Endothelial cell (in vitro differentiated cells): ENCODE data around the gene OR10T2. TPM values are rescaled to one million over a fixed set of nuclear protein-coding genes. Genes with fewer than 3 reads are reported as not detected.

Experiments used
- DNase-seq: peaks from one replicate; pipeline ENCODE4 v3.0.0; 2021; ENCODE audit warnings: low spot score
- H3K27ac Mint-ChIP-seq: one replicate; pipeline ENCODE4 v1.8.0; 2021; ENCODE audit warnings: mixed read lengths, inconsistent platforms; ENCODE audit not compliant: unreplicated experiment
- H3K27me3 Mint-ChIP-seq: one replicate; pipeline ENCODE4 v1.8.0; 2021; ENCODE audit warnings: mild to moderate bottlenecking, moderate library complexity, mixed read lengths, inconsistent platforms; ENCODE audit not compliant: unreplicated experiment
- H3K36me3 Mint-ChIP-seq: one replicate; pipeline ENCODE4 v1.8.0; 2021; ENCODE audit warnings: mild to moderate bottlenecking, low read depth, mixed read lengths, inconsistent platforms; ENCODE audit not compliant: unreplicated experiment
- H3K4me1 Mint-ChIP-seq: one replicate; pipeline ENCODE4 v1.8.0; 2021; ENCODE audit warnings: mild to moderate bottlenecking, mixed read lengths, inconsistent platforms; ENCODE audit not compliant: unreplicated experiment
- H3K4me3 Mint-ChIP-seq: one replicate; pipeline ENCODE4 v1.8.0; 2021; ENCODE audit warnings: mild to moderate bottlenecking, mixed read lengths, inconsistent platforms; ENCODE audit not compliant: unreplicated experiment
- H3K9me3 Mint-ChIP-seq: one replicate; pipeline ENCODE4 v1.8.0; 2021; ENCODE audit warnings: mixed read lengths, inconsistent platforms; ENCODE audit not compliant: unreplicated experiment
- total RNA-seq: library from RNA; stranded (reverse); fragmentation: NEBNext Ultra II Directional; extraction: Animal tissue kit (Norgen Biotek cat#: 25700); gene quantifications from one replicate; pipeline ENCODE4 v1.2.1, GENCODE V29; 2021; ENCODE audit not compliant: unreplicated experiment
- TF ChIP-seq, protein P1 (sequence below): fragments of 200-600 bp; sonication (generic); IDR thresholded peaks from one replicate; pipeline ENCODE4 v1.5.0; 2021; ENCODE audit warnings: antibody characterized with exemption; ENCODE audit not compliant: unreplicated experiment

Gene OR10T2
- total RNA-seq, 1 donor from 2014 or later = not detected

DNA sequence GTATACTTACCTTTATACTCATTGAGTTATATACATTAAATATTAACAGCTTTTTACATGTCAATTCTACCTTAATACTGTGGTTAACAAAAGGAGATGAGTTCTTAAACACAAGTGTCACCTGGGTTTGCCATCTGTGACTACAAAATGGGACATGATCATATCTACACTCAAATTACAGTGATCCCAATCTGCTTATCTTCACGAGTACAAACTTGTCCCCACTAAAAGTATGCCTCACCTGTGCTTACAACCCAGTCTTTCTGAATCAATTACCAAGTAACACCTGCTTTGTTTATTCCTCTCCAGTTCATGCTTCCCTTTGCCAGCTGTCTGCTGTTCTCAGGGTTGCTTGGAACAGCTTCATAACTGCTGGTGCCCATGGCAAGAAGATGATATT is 36.8 kb downstream of the OR10T2 start:
- H3K27ac Mint-ChIP-seq = no peak overlapping the region
- H3K4me1 Mint-ChIP-seq = peaks cover 3% of the 10 kb centered on the region
- no peaks in the 10 kb centered on the region for H3K36me3 Mint-ChIP-seq
- H3K9me3 Mint-ChIP-seq = no peaks in the 10 kb centered on the region
- TF ChIP-seq, protein P1, sequence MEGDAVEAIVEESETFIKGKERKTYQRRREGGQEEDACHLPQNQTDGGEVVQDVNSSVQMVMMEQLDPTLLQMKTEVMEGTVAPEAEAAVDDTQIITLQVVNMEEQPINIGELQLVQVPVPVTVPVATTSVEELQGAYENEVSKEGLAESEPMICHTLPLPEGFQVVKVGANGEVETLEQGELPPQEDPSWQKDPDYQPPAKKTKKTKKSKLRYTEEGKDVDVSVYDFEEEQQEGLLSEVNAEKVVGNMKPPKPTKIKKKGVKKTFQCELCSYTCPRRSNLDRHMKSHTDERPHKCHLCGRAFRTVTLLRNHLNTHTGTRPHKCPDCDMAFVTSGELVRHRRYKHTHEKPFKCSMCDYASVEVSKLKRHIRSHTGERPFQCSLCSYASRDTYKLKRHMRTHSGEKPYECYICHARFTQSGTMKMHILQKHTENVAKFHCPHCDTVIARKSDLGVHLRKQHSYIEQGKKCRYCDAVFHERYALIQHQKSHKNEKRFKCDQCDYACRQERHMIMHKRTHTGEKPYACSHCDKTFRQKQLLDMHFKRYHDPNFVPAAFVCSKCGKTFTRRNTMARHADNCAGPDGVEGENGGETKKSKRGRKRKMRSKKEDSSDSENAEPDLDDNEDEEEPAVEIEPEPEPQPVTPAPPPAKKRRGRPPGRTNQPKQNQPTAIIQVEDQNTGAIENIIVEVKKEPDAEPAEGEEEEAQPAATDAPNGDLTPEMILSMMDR = no peak
- H3K4me3 Mint-ChIP-seq = no peak overlapping the region
- DNase-seq = no peak
- H3K27me3 Mint-ChIP-seq = no peaks in the 10 kb centered on the region

DNA sequence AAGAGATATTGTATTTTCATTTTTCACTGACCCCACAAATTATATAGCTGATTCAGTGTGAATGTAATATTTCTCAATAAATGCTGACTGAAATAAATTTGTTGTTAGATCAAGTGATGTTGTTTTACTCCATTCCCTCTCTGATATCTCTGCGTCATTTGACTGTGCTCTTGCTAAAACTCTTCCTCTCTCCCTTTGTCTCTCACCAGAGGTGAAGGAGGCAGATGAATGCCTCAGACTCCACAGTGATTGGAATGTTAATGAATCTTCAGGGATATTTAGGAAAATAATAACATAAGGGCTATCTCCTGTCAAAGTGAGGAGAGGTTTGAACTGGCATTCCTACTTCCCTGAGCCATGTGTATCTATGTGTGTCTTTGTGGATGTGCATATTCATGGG is 41.8 kb downstream of the OR10T2 start:
- H3K27me3 Mint-ChIP-seq = no peaks in the 10 kb centered on the region
- no peaks in the 10 kb centered on the region for H3K9me3 Mint-ChIP-seq
- TF ChIP-seq, protein P1 = no peak
- H3K4me1 Mint-ChIP-seq = peaks cover 10% of the 10 kb centered on the region
- DNase-seq = no peak
- H3K27ac Mint-ChIP-seq = no peak overlapping the region
- H3K36me3 Mint-ChIP-seq = no peaks in the 10 kb centered on the region
- H3K4me3 Mint-ChIP-seq = no peak overlapping the region

DNA sequence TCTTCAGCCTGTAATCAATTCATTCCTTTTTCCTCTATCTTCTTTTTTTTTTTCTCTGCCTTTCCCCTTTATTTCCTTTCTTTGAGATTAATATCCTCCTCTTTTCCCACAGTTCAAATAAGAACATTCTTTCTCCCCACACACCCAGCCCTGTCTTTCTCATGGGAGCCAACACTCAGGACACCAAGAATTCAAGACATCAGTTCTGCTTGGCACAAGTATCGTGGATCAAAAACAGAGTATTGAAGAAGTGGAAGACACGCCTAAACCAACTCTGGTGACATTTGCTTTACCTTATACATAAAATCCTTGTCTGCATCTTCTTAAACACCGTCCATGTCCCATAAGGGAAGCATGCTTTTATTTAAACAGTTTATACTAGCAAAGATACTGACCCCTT is 42.6 kb downstream of the OR10T2 start:
- no peak overlapping the region for H3K4me3 Mint-ChIP-seq
- no peak overlapping the region for H3K27ac Mint-ChIP-seq
- TF ChIP-seq, protein P1 = no peak

DNA sequence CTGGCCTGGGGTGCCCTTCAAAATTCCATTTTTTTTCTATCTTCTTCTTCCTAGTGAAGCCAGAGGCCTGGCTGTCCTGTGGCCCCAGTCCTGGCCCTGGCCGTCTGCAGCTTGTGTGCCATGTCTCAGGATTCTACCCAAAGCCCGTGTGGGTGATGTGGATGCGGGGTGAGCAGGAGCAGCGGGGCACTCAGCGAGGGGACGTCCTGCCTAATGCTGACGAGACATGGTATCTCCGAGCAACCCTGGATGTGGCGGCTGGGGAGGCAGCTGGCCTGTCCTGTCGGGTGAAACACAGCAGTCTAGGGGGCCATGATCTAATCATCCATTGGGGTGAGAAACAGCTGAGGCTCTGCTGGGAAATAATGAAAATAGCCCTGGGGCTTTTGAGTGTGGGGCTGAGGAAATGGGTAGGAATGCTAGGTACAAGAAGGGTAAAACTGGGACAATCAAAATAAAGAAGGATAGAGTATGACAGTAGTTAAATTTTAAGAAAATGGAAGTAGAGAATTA is 43.4 kb downstream of the OR10T2 start:
- Mint-ChIP-seq H3K27me3 (no peaks in the 10 kb centered on the region), H3K4me3 (no peak overlapping the region), H3K36me3 (no peaks in the 10 kb centered on the region), H3K9me3 (no peaks in the 10 kb centered on the region), H3K27ac (no peak overlapping the region), H3K4me1 (peaks cover 10% of the 10 kb centered on the region)
- DNase-seq = no peak
- TF ChIP-seq, protein P1 = no peak

More for the DNA sequence above, 42.6 kb downstream of the OR10T2 start:
- no peaks in the 10 kb centered on the region for H3K27me3 Mint-ChIP-seq
- H3K4me1 Mint-ChIP-seq = peaks cover 10% of the 10 kb centered on the region
- H3K36me3 Mint-ChIP-seq = no peaks in the 10 kb centered on the region
- no peak for DNase-seq
- no peaks in the 10 kb centered on the region for H3K9me3 Mint-ChIP-seq

DNA sequence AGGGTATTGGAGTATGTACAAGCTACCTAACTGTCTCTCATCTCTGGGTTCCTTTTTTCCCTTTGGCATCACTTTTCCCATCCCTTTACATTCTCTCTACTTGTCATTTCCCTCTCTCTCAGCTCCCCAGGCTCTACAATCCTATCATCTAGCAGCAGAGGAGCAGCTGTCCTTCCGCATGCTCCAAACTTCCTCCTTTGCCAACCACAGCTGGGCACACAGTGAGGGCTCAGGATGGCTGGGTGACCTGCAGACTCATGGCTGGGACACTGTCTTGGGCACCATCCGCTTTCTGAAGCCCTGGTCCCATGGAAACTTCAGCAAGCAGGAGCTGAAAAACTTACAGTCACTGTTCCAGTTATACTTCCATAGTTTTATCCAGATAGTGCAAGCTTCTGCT is 45.0 kb downstream of the OR10T2 start:
- H3K9me3 Mint-ChIP-seq = no peaks in the 10 kb centered on the region
- H3K27ac Mint-ChIP-seq = no peak overlapping the region
- no peak for DNase-seq
- H3K27me3 Mint-ChIP-seq = no peaks in the 10 kb centered on the region
- TF ChIP-seq, protein P1 = no peak
- H3K36me3 Mint-ChIP-seq = no peaks in the 10 kb centered on the region
- H3K4me1 Mint-ChIP-seq = peaks cover 10% of the 10 kb centered on the region
- H3K4me3 Mint-ChIP-seq = no peak overlapping the region
